NCI-H128 (cell line): ENCODE measurements around the gene ZNRF3.
A peak's percentile ranks its signal among the peaks of the same experiment; 100 is the strongest.

Source experiments
- DNase-seq: peaks from one replicate; lab custom pipeline; 2025; ENCODE audit not compliant: unreplicated experiment; lab: John Stamatoyannopoulos, UW

Gene ZNRF3

GRCh38 chr22:28951530-28951929, 68.2 kb downstream of the ZNRF3 start:
- no peak for DNase-seq

GRCh38 chr22:28951969-28952521, 68.7 kb downstream of the ZNRF3 start:
- DNase-seq, result no peak

- DNase-seq, result no peak
These were observed 69.5 kb downstream of the ZNRF3 start for GRCh38 chr22:28952857-28953256.

DNA sequence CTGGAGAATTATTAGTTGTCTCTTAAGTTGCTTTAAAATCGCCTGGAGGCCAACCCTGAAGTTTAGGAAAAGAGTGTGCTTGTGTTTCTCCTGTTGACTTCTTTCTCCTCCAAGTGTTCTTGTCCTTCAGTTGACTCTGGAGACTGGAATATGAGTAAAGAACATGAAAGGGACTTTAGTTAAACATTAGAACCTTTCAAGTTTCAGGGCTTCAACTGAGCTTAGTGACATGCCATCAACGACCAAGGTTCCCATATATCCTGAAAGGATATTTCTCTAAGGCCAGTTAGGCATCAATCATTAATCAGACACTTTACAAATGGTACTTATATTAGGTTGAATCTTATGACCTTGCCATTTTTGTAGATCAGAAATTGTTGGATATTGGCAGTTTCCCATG, 70.0 kb downstream of the ZNRF3 start:
- DNase-seq, result no peak

GRCh38 chr22:28953976-28954880, 70.9 kb downstream of the ZNRF3 start:
- DNase-seq, result no peak

GRCh38 chr22:28955817-28956216, 72.4 kb downstream of the ZNRF3 start:
- DNase-seq, result no peak

DNA sequence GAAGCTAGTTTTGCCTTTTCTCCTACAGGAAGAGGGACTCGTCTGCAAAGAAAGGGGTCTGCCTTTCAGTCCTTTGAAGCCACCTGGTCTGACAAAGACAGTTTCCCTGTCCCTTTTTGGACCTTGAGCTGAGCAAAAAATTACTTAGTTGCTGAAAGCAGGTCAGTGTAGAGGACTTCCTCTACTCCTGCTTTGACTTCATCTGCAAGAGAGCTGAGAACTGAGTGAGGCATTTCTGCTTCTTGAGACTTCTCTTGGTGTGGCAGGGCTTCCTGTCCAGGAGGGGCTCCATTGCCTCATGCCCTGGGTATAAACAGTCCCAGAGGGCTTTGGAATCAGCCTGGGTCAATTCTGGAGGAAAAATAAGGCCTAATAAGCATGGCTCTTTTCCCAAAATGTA, 73.1 kb downstream of the ZNRF3 start:
- no peak for DNase-seq

GRCh38 chr22:28958611-28959010, 75.2 kb downstream of the ZNRF3 start:
- DNase-seq, result no peak

DNA sequence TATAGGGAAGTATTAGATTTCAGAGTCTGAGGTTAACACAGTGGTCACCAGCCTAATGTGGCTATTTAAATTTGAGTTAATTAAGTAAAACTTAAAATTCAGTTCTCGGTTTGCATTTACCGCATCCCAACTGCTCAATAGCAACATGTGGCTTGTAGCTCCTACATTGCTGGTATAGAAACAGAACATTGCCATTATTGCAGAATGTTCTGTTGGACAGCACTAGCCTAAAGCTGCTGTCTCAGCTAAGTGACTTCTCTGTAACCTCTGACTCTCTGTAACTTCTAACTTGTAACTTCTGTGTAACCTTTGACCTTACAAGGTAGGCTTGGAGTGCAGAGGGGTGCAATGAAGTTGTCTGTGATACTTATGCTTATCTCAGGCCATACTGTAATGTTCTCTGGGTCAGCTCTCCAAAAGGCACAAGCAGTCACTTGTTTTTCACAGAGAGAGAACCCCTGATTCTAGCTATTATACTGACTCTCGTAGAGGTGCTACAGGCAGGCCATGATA, 78.7 kb downstream of the ZNRF3 start:
- DNase-seq, result no peak

DNA sequence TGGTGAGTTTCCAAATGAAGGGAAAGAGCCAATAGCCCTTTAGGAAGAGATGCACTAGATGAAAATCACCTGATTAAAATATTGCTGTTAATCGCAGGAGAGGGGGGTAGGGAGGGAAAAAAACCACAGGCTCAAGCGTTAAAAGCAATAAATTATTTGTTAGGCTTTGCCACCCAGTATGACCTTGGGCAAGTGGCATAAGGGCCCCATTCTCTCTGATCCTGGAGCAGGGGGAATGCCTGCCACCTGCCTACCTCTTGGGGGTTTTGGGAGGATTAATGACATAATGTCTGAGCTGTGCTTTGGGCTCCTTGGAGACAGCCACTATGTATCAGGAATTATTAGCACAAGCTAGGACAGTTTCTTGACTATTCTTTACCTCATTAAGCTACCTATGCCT, 80.0 kb downstream of the ZNRF3 start:
- DNase-seq, result peak; percentile 11

GRCh38 chr22:28967163-28967665, 83.8 kb downstream of the ZNRF3 start:
- no peak for DNase-seq

DNA sequence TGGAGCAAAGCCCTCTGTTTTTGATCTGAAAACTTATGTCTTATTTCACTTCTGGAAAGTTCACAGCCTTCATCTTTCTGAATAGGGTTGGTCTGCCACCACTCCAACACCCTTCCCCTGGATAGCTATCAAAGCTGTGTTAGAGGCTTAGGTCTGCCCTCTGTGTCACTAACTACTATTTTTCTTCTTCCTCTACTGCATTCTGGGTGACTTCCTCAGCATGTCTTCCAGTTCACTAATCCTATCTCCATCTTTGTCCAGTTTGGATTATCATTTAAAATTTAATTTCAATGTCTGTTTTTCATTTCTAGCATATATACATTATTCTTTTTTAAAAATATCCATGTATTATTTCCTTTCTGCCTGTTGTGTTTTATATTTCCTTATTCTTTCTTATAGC, 84.6 kb downstream of the ZNRF3 start:
- no peak for DNase-seq

- DNase-seq, result no peak
These were observed 86.2 kb downstream of the ZNRF3 start for GRCh38 chr22:28969401-28970168.

- DNase-seq, result no peak
These were observed 90.0 kb downstream of the ZNRF3 start for GRCh38 chr22:28973352-28973751.

DNA sequence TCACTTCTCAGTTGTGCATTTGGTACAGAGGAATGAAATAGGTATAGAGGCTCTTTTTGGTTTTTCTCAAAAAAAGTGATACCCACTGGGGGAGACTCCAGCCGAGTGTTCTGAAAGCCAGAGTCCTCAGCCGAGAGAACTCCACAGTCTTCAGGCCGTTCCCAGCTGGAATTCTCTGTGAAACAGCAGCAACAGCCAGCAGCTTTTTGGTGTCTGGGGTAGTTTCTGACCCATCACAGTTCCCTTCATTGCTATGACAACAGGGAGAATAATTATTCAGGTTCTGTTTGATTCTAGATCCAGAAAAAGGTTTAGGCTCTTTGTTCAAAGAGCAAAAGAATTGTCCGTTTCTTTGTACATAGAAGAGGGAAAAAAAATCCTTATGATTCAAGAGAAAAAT, 93.7 kb downstream of the ZNRF3 start:
- DNase-seq, result no peak

DNA sequence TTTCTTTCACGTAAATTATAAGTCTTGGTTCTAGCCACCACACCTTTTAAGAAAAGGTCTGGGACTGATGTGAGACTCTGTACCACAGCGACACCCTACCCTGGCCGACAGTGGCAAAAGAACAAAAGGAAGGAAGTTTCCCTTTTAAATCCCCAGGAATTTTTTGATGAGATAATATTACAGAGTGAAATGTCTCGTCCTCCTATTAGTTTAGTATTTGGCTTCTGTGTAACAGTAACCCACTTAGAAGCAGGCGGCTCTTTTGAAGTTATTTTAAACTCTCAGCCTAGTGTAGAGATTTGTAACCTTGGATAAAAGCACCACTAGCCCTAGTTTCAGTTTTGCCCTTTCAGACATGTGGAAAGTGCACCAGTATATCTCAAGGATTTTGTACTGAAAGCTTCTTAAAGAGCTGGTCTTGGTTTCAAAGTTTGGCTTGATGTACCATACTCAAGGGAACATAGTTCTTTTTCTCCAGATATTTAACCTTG, 94.2 kb downstream of the ZNRF3 start:
- DNase-seq, result no peak

DNA sequence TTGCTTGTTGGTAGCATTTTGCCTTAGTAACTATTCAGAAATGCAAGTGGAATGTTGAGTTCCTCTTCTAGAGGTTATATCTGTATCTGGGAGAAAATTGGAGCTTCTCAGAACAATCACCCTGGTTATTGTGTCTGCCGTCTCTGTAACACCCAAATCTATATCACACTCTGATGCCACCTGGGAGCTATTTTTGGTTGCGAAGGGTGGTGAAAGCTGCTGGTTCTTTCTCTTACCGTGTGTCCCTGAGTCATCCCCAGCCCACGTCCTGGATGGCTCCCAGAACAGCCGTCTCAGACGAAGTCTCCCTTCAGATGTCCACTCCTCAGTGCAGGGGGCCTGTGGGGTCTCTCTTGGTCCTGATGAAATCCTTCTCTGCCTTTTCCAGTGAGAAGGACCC, 94.8 kb downstream of the ZNRF3 start:
- DNase-seq, result no peak

DNA sequence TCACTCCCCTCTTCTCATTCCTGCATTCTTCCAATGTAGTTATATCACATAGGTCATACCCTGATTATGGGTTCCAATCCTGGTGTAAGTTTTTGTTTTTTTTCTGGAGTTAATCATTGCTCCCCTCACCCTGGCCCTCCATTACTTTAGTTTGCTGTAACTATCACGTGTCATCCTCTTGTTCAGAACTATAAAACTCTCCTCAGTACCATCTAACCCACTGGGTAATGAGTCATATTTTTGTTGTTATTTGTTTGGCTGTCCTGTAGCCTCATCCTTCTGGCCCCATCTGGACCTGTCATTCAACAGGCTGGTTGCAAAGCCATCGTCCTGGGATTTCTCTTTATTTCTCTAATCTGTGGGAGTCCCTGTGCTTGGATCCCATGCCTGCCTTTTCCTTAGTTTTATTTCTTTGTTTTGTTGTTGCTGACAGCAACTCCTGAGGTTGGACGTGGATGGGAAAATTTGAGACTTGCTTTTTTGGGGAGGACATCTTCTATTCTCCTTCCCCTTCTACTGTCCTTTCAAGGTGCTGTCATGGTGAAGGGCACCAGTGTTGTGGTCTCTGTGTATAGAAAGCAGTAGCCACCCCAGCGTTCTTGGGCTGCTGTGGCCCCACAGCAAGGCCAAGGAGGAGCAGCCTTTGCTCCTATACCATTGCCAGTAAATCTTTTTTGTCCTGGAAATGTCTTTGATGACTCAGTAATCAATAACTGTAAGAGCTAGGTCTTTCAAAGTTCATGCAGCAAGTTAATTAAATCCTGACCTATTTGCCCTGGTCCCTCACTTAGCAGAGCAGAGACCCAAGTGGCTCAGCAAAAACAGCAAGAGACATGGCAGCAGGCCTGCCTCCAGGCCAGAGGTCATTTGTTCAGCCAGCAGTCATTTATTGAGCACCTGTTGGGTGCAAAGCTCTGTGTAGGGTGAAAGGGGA, 95.8 kb downstream of the ZNRF3 start:
- no peak for DNase-seq

GRCh38 chr22:28980326-28980725, 97.0 kb downstream of the ZNRF3 start:
- DNase-seq, result no peak

GRCh38 chr22:28981818-28982499, 98.6 kb downstream of the ZNRF3 start:
- no peak for DNase-seq
